Effector CD8-positive, alpha-beta T cell (primary cell): ENCODE data around the gene SLC22A23.

Experiments used
- DNase-seq: peaks from one replicate; lab custom pipeline; 2025; lab: John Stamatoyannopoulos, UW
- total RNA-seq, 4 experiments: gene quantifications; one replicate each; lab custom pipeline; 2026; lab: John Stamatoyannopoulos, UW

SLC22A23 gene
- 0.29 to 9.2 (median 0.79) reads per million in 4 experiments for total RNA-seq

GRCh38 chr6:3456898-3457709, at the start of gene SLC22A23:
TSS of gene SLC22A23 (minus strand) at chr6:3457050. CDS start at chr6:3456559, 491 bp downstream.
- peak; percentile 66 for DNase-seq

- DNase-seq, result no peak
These were observed 49.4 kb upstream of the SLC22A23 start for GRCh38 chr6:3506200-3506599.

- DNase-seq, result no peak
These were observed 48.3 kb upstream of the SLC22A23 start for GRCh38 chr6:3504938-3505805.

- DNase-seq, result no peak
These were observed 47.5 kb upstream of the SLC22A23 start for GRCh38 chr6:3504354-3504753.

GRCh38 chr6:3501826-3502500, 45.1 kb upstream of the SLC22A23 start:
- DNase-seq, result no peak

GRCh38 chr6:3500262-3501014, 43.6 kb upstream of the SLC22A23 start:
- no peak for DNase-seq

GRCh38 chr6:3499603-3500002, 42.8 kb upstream of the SLC22A23 start:
- no peak for DNase-seq

- no peak for DNase-seq
These were observed 39.5 kb upstream of the SLC22A23 start for GRCh38 chr6:3496395-3496794.

GRCh38 chr6:3494391-3495100, 37.7 kb upstream of the SLC22A23 start:
- no peak for DNase-seq

GRCh38 chr6:3490625-3490980, 33.8 kb upstream of the SLC22A23 start:
- DNase-seq, result no peak

- DNase-seq, result no peak
These were observed 33.2 kb upstream of the SLC22A23 start for GRCh38 chr6:3489961-3490624.

- no peak for DNase-seq
These were observed 32.3 kb upstream of the SLC22A23 start for GRCh38 chr6:3489027-3489757.

- DNase-seq, result no peak
These were observed 28.1 kb upstream of the SLC22A23 start for GRCh38 chr6:3484946-3485345.

GRCh38 chr6:3484192-3484591, 27.3 kb upstream of the SLC22A23 start:
- no peak for DNase-seq

- no peak for DNase-seq
These were observed 26.8 kb upstream of the SLC22A23 start for GRCh38 chr6:3483675-3484074.

GRCh38 chr6:3482869-3483268, 26.0 kb upstream of the SLC22A23 start:
- no peak for DNase-seq

- no peak for DNase-seq
These were observed 24.8 kb upstream of the SLC22A23 start for GRCh38 chr6:3481640-3482039.

GRCh38 chr6:3480009-3480408, 23.2 kb upstream of the SLC22A23 start:
- DNase-seq, result no peak

- no peak for DNase-seq
These were observed 16.9 kb upstream of the SLC22A23 start for GRCh38 chr6:3473773-3474172.

- DNase-seq, result no peak
These were observed 14.9 kb upstream of the SLC22A23 start for GRCh38 chr6:3471711-3472110.
